Vagina (tissue), 2 donors: Measurements from ENCODE around the gene VPS9D1.

Source experiments
- POLR2A ChIP-seq, 2 donors: fragments of 450-650 bp; IDR thresholded peaks; one replicate each; pipeline ENCODE4 v1.6.1; 2017; ENCODE audit warnings: antibody characterized with exemption in 2 of 2, mild to moderate bottlenecking in 2 of 2, moderate library complexity in 2 of 2
- TF ChIP-seq, protein P1 (sequence below), 3 experiments: fragments of 450-650 bp in 2 of 3; fragments of 200-600 bp in 1 of 3; sonication (generic) in 1 of 3; IDR thresholded peaks; one replicate each; pipeline ENCODE4 v1.5.1; 2017 to 2019; ENCODE audit warnings: antibody characterized with exemption in 3 of 3, mild to moderate bottlenecking in 2 of 3, moderate library complexity in 2 of 3

- TF ChIP-seq, protein P1, sequence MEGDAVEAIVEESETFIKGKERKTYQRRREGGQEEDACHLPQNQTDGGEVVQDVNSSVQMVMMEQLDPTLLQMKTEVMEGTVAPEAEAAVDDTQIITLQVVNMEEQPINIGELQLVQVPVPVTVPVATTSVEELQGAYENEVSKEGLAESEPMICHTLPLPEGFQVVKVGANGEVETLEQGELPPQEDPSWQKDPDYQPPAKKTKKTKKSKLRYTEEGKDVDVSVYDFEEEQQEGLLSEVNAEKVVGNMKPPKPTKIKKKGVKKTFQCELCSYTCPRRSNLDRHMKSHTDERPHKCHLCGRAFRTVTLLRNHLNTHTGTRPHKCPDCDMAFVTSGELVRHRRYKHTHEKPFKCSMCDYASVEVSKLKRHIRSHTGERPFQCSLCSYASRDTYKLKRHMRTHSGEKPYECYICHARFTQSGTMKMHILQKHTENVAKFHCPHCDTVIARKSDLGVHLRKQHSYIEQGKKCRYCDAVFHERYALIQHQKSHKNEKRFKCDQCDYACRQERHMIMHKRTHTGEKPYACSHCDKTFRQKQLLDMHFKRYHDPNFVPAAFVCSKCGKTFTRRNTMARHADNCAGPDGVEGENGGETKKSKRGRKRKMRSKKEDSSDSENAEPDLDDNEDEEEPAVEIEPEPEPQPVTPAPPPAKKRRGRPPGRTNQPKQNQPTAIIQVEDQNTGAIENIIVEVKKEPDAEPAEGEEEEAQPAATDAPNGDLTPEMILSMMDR (IDR thresholded peaks at IDR 0.05), result no peak
- TF ChIP-seq POLR2A (IDR thresholded peaks at IDR 0.05), result no peak
These were observed at the start of gene VPS9D1, which contains the start of gene ZNF276 for GRCh38 chr16:89720813-89721545.
